PC-9 (cell line): ENCODE results near the gene AHI1. TPM values are rescaled to one million over a fixed set of nuclear protein-coding genes. Genes with fewer than 3 reads are reported as not detected.

ENCODE experiments used
- BruUV-seq: library from RNA; stranded (reverse); fragments of 400-500 nt; replicated peaks from 2 replicates; lab custom pipeline; 2021; lab: Mats Ljungman, UMichigan
- CTCF ChIA-PET: fragments of 300-600 bp; sonication (Branson Sonifier 250); formaldehyde crosslinking; loops from one replicate; lab custom pipeline; 2022; ENCODE audit warnings: antibody characterized with exemption; lab: Charles Lee
- POLR2A ChIA-PET: fragments of 300-600 bp; sonication (Branson Sonifier 250); formaldehyde crosslinking; loops from one replicate; lab custom pipeline; 2022; ENCODE audit warnings: antibody characterized with exemption; ENCODE audit not compliant: unreplicated experiment; lab: Charles Lee
- DNase-seq, 2 experiments: peaks; one replicate each; pipeline versions ENCODE4 v3.0.0 to v3.0.0-alpha.2; 2015 to 2022; ENCODE audit warnings: mixed read lengths in 1 of 2
- H2AFZ ChIP-seq: fragments of 200-600 bp; sonication (generic); 2 replicates; pipeline ENCODE4 v1.8.1; 2017; ENCODE audit warnings: antibody characterized with exemption
- H3F3A ChIP-seq: fragments of 200-600 bp; sonication (generic); 2 replicates; pipeline ENCODE4 v1.8.1; 2017; ENCODE audit warnings: antibody characterized with exemption, mild to moderate bottlenecking, low read depth; ENCODE audit not compliant: insufficient read depth
- H3K27ac ChIP-seq: fragments of 200-600 bp; sonication (generic); 2 replicates; pipeline ENCODE4 v1.6.1; 2016; ENCODE audit warnings: mixed run types
- H3K27me3 ChIP-seq: fragments of 200-600 bp; sonication (generic); 2 replicates; pipeline ENCODE4 v1.6.1; 2016; ENCODE audit warnings: low read depth, mixed run types; ENCODE audit not compliant: insufficient read depth
- H3K36me3 ChIP-seq: fragments of 200-600 bp; sonication (generic); 2 replicates; pipeline ENCODE4 v1.6.1; 2016; ENCODE audit warnings: low read depth, mixed run types
- H3K4me1 ChIP-seq: fragments of 200-600 bp; sonication (generic); replicated peaks from 2 replicates; pipeline ENCODE4 v1.6.1; 2016; ENCODE audit warnings: mixed run types; ENCODE audit not compliant: insufficient read depth
- H3K4me2 ChIP-seq: fragments of 200-600 bp; sonication (generic); 2 replicates; pipeline ENCODE4 v1.6.1; 2017; ENCODE audit warnings: mixed run types
- H3K4me3 ChIP-seq: fragments of 200-600 bp; sonication (generic); 2 replicates; pipeline ENCODE4 v1.6.1; 2016; ENCODE audit warnings: mixed run types
- H3K79me2 ChIP-seq: fragments of 200-600 bp; sonication (generic); 2 replicates; pipeline ENCODE4 v1.6.1; 2017; ENCODE audit warnings: low read depth, mixed run types
- H3K9me2 ChIP-seq: fragments of 200-600 bp; sonication (generic); 2 replicates; pipeline ENCODE4 v1.8.1; 2017; ENCODE audit warnings: mild to moderate bottlenecking; ENCODE audit not compliant: insufficient read depth
- H3K9me3 ChIP-seq: fragments of 200-600 bp; sonication (generic); 2 replicates; pipeline ENCODE4 v1.8.1; 2016; ENCODE audit warnings: low read depth; ENCODE audit not compliant: insufficient read depth
- H4K20me1 ChIP-seq: fragments of 200-600 bp; sonication (generic); 2 replicates; pipeline ENCODE4 v1.8.1; 2017; ENCODE audit not compliant: insufficient read depth
- EZH2 ChIP-seq: fragments of 200-600 bp; sonication (generic); IDR thresholded peaks from 2 replicates; pipeline ENCODE4 v1.8.0; 2017; ENCODE audit warnings: antibody characterized with exemption, low read depth
- intact Hi-C: fragments of 100-400 bp; cut with micrococcal nuclease; formaldehyde crosslinking; loops from one replicate; pipeline ENCODE4 v1.10.0; 2022; ENCODE audit not compliant: unreplicated experiment
- total RNA-seq: library from RNA; stranded (reverse); gene quantifications from 2 replicates; pipeline ENCODE4 v1.2.3, GENCODE V29; 2021
- TF ChIP-seq, protein P1 (sequence below): fragments of 200-600 bp; sonication (generic); conservative IDR thresholded peaks from 2 replicates; pipeline ENCODE4 v1.6.1; 2017; ENCODE audit warnings: mixed run types, antibody characterized with exemption, mild to moderate bottlenecking, moderate library complexity

The AHI1 gene
- total RNA-seq, 1 experiment from 2014 or later, result 19.9 TPM

DNA sequence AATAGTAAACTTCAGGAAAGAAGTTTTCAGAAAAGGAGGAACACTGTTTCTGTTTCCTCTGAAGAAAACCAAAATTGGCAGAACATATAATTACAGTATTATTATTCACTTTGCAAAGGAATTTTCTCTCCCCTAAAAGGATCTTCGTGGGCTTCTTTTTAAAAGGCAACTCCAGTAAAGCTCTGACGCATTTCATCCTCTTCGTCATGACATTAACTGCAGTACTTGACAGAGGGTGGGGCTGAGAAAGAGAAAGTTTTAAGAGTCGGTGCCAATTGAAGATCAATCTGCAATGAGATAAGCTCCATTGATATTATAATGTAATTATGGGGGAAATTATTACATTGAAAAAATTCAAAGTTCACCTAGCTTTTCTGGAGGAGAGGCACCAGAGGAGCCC is 240.7 kb downstream of the AHI1 start:
- CTCF ChIA-PET, result no interaction called here
- BruUV-seq, result no TSS peak

DNA sequence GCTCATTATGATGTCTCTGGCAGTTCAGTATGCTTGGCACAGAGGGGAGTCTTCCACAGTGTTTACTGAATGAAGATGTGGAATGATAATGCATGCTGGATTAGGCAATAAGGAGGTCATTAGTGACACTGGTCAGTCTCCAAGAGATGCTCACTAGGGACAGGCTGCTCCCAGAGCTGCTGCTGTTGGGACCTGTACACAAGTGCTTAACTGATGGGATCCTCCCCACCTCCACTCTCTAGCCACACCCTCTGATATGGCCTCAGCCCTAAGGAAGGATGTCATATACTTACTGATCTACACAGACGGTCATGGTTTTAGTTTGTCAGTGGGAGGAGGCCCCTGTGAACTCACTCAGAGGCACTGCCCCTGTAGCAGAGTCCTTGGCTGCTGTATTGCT is 243.1 kb downstream of the AHI1 start:
- no TSS peak for BruUV-seq
- no peaks in the 10 kb centered on the region for H3K79me2 ChIP-seq
- H3K4me2 ChIP-seq, result no peak overlapping the region
- TF ChIP-seq EZH2, result no peak
- TF ChIP-seq, protein P1, sequence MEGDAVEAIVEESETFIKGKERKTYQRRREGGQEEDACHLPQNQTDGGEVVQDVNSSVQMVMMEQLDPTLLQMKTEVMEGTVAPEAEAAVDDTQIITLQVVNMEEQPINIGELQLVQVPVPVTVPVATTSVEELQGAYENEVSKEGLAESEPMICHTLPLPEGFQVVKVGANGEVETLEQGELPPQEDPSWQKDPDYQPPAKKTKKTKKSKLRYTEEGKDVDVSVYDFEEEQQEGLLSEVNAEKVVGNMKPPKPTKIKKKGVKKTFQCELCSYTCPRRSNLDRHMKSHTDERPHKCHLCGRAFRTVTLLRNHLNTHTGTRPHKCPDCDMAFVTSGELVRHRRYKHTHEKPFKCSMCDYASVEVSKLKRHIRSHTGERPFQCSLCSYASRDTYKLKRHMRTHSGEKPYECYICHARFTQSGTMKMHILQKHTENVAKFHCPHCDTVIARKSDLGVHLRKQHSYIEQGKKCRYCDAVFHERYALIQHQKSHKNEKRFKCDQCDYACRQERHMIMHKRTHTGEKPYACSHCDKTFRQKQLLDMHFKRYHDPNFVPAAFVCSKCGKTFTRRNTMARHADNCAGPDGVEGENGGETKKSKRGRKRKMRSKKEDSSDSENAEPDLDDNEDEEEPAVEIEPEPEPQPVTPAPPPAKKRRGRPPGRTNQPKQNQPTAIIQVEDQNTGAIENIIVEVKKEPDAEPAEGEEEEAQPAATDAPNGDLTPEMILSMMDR, result no peak
- POLR2A ChIA-PET, result no interaction called here
- H3K27ac ChIP-seq, result no peak overlapping the region
- CTCF ChIA-PET, result no interaction called here
- H3K9me3 ChIP-seq, result no peaks in the 10 kb centered on the region
- H3K4me3 ChIP-seq, result no peak overlapping the region
- H3K36me3 ChIP-seq, result no peaks in the 10 kb centered on the region
- DNase-seq, result no peak
- H2AFZ ChIP-seq, result no peak overlapping the region
- H3K27me3 ChIP-seq, result peaks cover 92% of the 10 kb centered on the region
- intact Hi-C loops, result no loop called here
- H4K20me1 ChIP-seq, result peaks cover 4% of the 10 kb centered on the region
- H3F3A ChIP-seq, result peaks cover 4% of the 10 kb centered on the region
- peaks cover 14% of the 10 kb centered on the region for H3K4me1 ChIP-seq
- H3K9me2 ChIP-seq, result no peaks in the 10 kb centered on the region

More for the DNA sequence above, 240.7 kb downstream of the AHI1 start:
- no peaks in the 10 kb centered on the region for H3K9me2 ChIP-seq
- TF ChIP-seq, protein P1, result no peak
- no peak for TF ChIP-seq EZH2
- no peak overlapping the region for H2AFZ ChIP-seq
- POLR2A ChIA-PET, result no interaction called here
- H4K20me1 ChIP-seq, result peaks cover 7% of the 10 kb centered on the region
- no peaks in the 10 kb centered on the region for H3K36me3 ChIP-seq
- no peak overlapping the region for H3K27ac ChIP-seq
- DNase-seq, result no peak
- intact Hi-C loops, result no loop called here
- H3K9me3 ChIP-seq, result no peaks in the 10 kb centered on the region
- peaks cover 9% of the 10 kb centered on the region for H3F3A ChIP-seq
- H3K4me1 ChIP-seq, result peaks cover 19% of the 10 kb centered on the region
- H3K27me3 ChIP-seq, result peaks cover 85% of the 10 kb centered on the region
- H3K79me2 ChIP-seq, result no peaks in the 10 kb centered on the region
- no peak overlapping the region for H3K4me3 ChIP-seq
- no peak overlapping the region for H3K4me2 ChIP-seq

DNA sequence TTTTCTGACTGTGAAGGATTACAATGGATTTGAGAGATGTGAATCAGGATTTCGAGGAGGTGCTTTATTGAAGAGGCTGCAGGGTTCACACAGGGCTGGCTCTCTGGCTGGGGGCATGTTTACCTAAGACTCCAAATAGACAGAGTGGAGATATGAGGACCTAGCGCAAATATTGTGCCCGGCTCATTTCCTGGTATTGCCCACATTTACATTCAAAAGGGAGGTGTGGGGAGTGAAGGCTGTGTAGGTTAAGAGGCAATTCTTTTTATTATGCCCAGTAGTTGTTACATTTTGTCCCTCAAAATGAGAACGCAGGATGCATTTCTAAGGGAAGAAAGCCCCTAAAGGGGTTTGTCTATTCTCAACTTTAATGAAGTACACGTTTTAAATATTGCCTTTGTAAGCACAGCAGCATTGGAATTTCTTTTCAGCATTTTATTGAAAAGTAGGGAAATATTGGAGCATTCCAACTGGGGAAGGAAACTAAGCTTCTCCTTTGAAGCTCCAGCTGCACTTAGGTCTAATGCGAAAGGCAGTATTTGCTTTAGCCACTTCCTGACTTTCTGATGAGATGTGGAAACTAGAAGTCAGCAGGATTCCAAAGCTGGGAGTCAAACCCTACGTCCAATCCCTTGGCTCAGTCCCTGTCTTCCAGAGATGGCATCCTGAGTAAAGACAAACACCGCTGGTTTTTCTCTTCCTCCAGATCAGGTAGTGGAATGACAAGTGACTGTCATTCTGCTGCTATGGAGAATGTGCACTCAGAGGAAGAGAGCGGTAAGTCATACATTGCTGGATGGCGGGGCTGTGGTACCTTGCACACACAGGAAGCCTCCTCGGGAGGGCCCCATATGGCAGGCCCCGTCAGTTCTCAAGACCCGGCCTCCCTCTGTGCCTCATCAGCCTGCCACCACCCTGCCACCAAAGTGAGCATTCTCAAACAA is 245.8 kb downstream of the AHI1 start:
- no peak overlapping the region for H3K4me2 ChIP-seq
- intact Hi-C loops, result no loop called here
- peaks cover 90% of the 10 kb centered on the region for H3K27me3 ChIP-seq
- H3K4me1 ChIP-seq, result no peaks in the 10 kb centered on the region
- H3K9me2 ChIP-seq, result no peaks in the 10 kb centered on the region
- no peaks in the 10 kb centered on the region; the same call in 1 of the 2 replicates for H4K20me1 ChIP-seq
- no TSS peak for BruUV-seq
- no peak overlapping the region for H2AFZ ChIP-seq
- H3K27ac ChIP-seq, result no peak overlapping the region
- H3K9me3 ChIP-seq, result no peaks in the 10 kb centered on the region
- H3F3A ChIP-seq, result no peaks in the 10 kb centered on the region
- TF ChIP-seq EZH2, result no peak
- TF ChIP-seq, protein P1, result no peak
- CTCF ChIA-PET, result no interaction called here
- POLR2A ChIA-PET, result no interaction called here
- no peaks in the 10 kb centered on the region for H3K79me2 ChIP-seq
- H3K36me3 ChIP-seq, result no peaks in the 10 kb centered on the region
- no peak for DNase-seq
- no peak overlapping the region for H3K4me3 ChIP-seq
